CD8-positive, alpha-beta memory T cell (primary cell): ENCODE data around the gene VPS13A. TPM values are rescaled to one million over a fixed set of nuclear protein-coding genes. Genes with fewer than 3 reads are reported as not detected.

Source experiments
- CTCF ChIA-PET: fragments of 350-600 bp; sonication (Branson Sonifier 250); formaldehyde crosslinking; loops from one replicate; lab custom pipeline; 2021; ENCODE audit warnings: antibody characterized with exemption; lab: Charles Lee
- POLR2A ChIA-PET: fragments of 350-600 bp; sonication (Branson Sonifier 250); formaldehyde crosslinking; loops from one replicate; lab custom pipeline; 2021; ENCODE audit warnings: antibody characterized with exemption; lab: Charles Lee
- DNase-seq, 5 donors: peaks; one replicate each; pipeline versions ENCODE4 v3.0.0 to v3.0.0-alpha.2; 2020 to 2022; ENCODE audit warnings: mixed read lengths in 1 of 5
- H3K27ac ChIP-seq: one replicate; pipeline ENCODE4 v1.7.0; 2013; ENCODE audit warnings: low read depth, mild to moderate bottlenecking, low read length, moderate library complexity
- H3K27me3 ChIP-seq: 2 replicates; pipeline ENCODE4 v1.7.0; 2013; ENCODE audit warnings: low read length, mild to moderate bottlenecking; ENCODE audit not compliant: insufficient read depth, poor library complexity, severe bottlenecking
- H3K36me3 ChIP-seq: 2 replicates; pipeline ENCODE4 v1.7.0; 2013; ENCODE audit warnings: mild to moderate bottlenecking, low read length, moderate library complexity; ENCODE audit not compliant: insufficient read depth
- H3K4me1 ChIP-seq: 2 replicates; pipeline ENCODE4 v1.7.0; 2013; ENCODE audit warnings: mild to moderate bottlenecking, low read length, moderate library complexity; ENCODE audit not compliant: insufficient read depth
- H3K4me3 ChIP-seq: 2 replicates; pipeline ENCODE4 v1.7.0; 2013; ENCODE audit warnings: mild to moderate bottlenecking, low read length
- H3K9me3 ChIP-seq: 2 replicates; pipeline ENCODE4 v1.7.0; 2013; ENCODE audit warnings: mild to moderate bottlenecking, low read length
- H3K27ac Mint-ChIP-seq, 8 donors: one replicate each; pipeline ENCODE4 v1.8.0; 2020 to 2021; ENCODE audit warnings: mixed read lengths in 8 of 8, mild to moderate bottlenecking in 6 of 8, inconsistent platforms in 3 of 8, moderate library complexity in 3 of 8
- H3K27me3 Mint-ChIP-seq, 2 donors: one replicate each; pipeline ENCODE4 v1.8.0; 2020 to 2021; ENCODE audit warnings: mixed read lengths in 2 of 2, mild to moderate bottlenecking in 1 of 2, moderate library complexity in 1 of 2
- H3K36me3 Mint-ChIP-seq, 3 donors: one replicate each; pipeline ENCODE4 v1.8.0; 2020 to 2021; ENCODE audit warnings: mixed read lengths in 3 of 3, inconsistent platforms in 1 of 3, mild to moderate bottlenecking in 1 of 3
- H3K4me1 Mint-ChIP-seq, 3 donors: one replicate each; pipeline ENCODE4 v1.8.0; 2020 to 2021; ENCODE audit warnings: mixed read lengths in 3 of 3, inconsistent platforms in 1 of 3, mild to moderate bottlenecking in 1 of 3
- H3K4me3 Mint-ChIP-seq, 7 donors: one replicate each; pipeline ENCODE4 v1.8.0; 2020 to 2021; ENCODE audit warnings: mixed read lengths in 7 of 7, mild to moderate bottlenecking in 6 of 7, moderate library complexity in 4 of 7, inconsistent platforms in 2 of 7
- H3K9me3 Mint-ChIP-seq, 5 donors: one replicate each; pipeline ENCODE4 v1.8.0; 2020 to 2022; ENCODE audit warnings: mixed read lengths in 5 of 5, mild to moderate bottlenecking in 3 of 5, moderate library complexity in 2 of 5, inconsistent platforms in 1 of 5
- polyA plus RNA-seq: library from polyadenylated mRNA; unstranded; fragments of 300-500 nt; fragmentation: Illumina TruSeq; gene quantifications from one replicate; pipeline ENCODE4 v1.2.3, GENCODE V29; 2021
- total RNA-seq, 2 experiments: library from RNA; stranded (reverse); gene quantifications; one replicate each; pipeline ENCODE4 v1.2.3, GENCODE V29; 2021

Gene VPS13A
- total RNA-seq = 10 to 100 TPM; 29.7 to 29.8 TPM
- 4.4 TPM for polyA plus RNA-seq

GRCh38 chr9:77177143-77177893 is at the start of gene VPS13A:
Gene VPS13A, plus strand, starts transcription at chr9:77177534. Its CDS starts 171 bp downstream, at chr9:77177705.
- ChIA-PET CTCF (interaction anchor here (4.9 kb wide), 1 partner anchor 11 kb away, joined by 25 read pairs; no protein-coding TSS in a partner anchor), POLR2A (no interaction called here)
- Histone ChIP-seq H3K4me1 (peaks cover 17% of the 10 kb centered on the region), H3K9me3 (no peaks in the 10 kb centered on the region), H3K27ac (peak within 1 kb of the TSS; percentile 79), H3K36me3 (no peaks in the 10 kb centered on the region), H3K4me3 (peak within 1 kb of the TSS; percentile 76), H3K27me3 (no peaks in the 10 kb centered on the region)
- Mint-ChIP-seq H3K4me3 (peak within 1 kb of the TSS; percentile 92 to 100 (median 95)), H3K27ac (peak within 1 kb of the TSS; percentile 89 to 99 (median 95)), H3K4me1 (peaks cover 28 to 40% (median 30%) of the 10 kb centered on the region in 3 donors), H3K36me3 (peaks cover 0 to 13% (median 0%) of the 10 kb centered on the region in 3 donors), H3K9me3 (no peaks in the 10 kb centered on the region), H3K27me3 (no peaks in the 10 kb centered on the region)
- DNase-seq = peak; percentile 87 to 95 (median 92)

GRCh38 chr9:77128125-77128789 is 49.1 kb upstream of the VPS13A start:
- no peaks in the 10 kb centered on the region for H3K27me3 ChIP-seq
- CTCF ChIA-PET = no interaction called here
- H3K4me3 ChIP-seq = no peak overlapping the region
- no peaks in the 10 kb centered on the region for H3K4me1 ChIP-seq
- H3K9me3 ChIP-seq = no peaks in the 10 kb centered on the region
- no peak overlapping the region for H3K27ac ChIP-seq
- Mint-ChIP-seq H3K4me1 (no peaks in the 10 kb centered on the region), H3K27me3 (peaks cover 7 to 38% of the 10 kb centered on the region in 2 donors), H3K36me3 (peaks cover 0 to 1% (median 0%) of the 10 kb centered on the region in 3 donors), H3K4me3 (no peak overlapping the region), H3K9me3 (peaks cover 0 to 8% (median 5%) of the 10 kb centered on the region in 5 donors), H3K27ac (no peak overlapping the region)
- no peaks in the 10 kb centered on the region for H3K36me3 ChIP-seq
- no peak for DNase-seq
- POLR2A ChIA-PET = no interaction called here

- H3K36me3 Mint-ChIP-seq = peaks cover 0 to 1% (median 0%) of the 10 kb centered on the region in 3 donors
- Histone ChIP-seq H3K27ac (no peak overlapping the region), H3K4me1 (no peaks in the 10 kb centered on the region), H3K27me3 (no peaks in the 10 kb centered on the region), H3K36me3 (no peaks in the 10 kb centered on the region), H3K9me3 (no peaks in the 10 kb centered on the region), H3K4me3 (no peak overlapping the region)
- H3K27me3 Mint-ChIP-seq = peaks cover 13 to 36% of the 10 kb centered on the region in 2 donors
- POLR2A ChIA-PET = no interaction called here
- no peaks in the 10 kb centered on the region for H3K4me1 Mint-ChIP-seq
- peaks cover 0 to 6% (median 4%) of the 10 kb centered on the region in 5 donors for H3K9me3 Mint-ChIP-seq
- CTCF ChIA-PET = no interaction called here
- no peak overlapping the region for H3K4me3 Mint-ChIP-seq
- DNase-seq = no peak
- no peak overlapping the region for H3K27ac Mint-ChIP-seq
These were observed 45.9 kb upstream of the VPS13A start for GRCh38 chr9:77131399-77131798.

GRCh38 chr9:77133011-77133410 is 44.3 kb upstream of the VPS13A start:
- Histone ChIP-seq H3K27ac (no peak overlapping the region), H3K4me1 (no peaks in the 10 kb centered on the region), H3K36me3 (no peaks in the 10 kb centered on the region), H3K9me3 (no peaks in the 10 kb centered on the region), H3K4me3 (no peak overlapping the region), H3K27me3 (no peaks in the 10 kb centered on the region)
- POLR2A ChIA-PET = no interaction called here
- no peaks in the 10 kb centered on the region for H3K36me3 Mint-ChIP-seq
- H3K27me3 Mint-ChIP-seq = peaks cover 13 to 39% of the 10 kb centered on the region in 2 donors
- peaks cover 0 to 6% (median 4%) of the 10 kb centered on the region in 5 donors for H3K9me3 Mint-ChIP-seq
- no peak overlapping the region for H3K27ac Mint-ChIP-seq
- H3K4me1 Mint-ChIP-seq = no peaks in the 10 kb centered on the region
- no peak for DNase-seq
- H3K4me3 Mint-ChIP-seq = no peak overlapping the region
- CTCF ChIA-PET = no interaction called here

- Mint-ChIP-seq H3K36me3 (no peaks in the 10 kb centered on the region), H3K27ac (no peak overlapping the region), H3K4me3 (no peak overlapping the region), H3K27me3 (peaks cover 7 to 18% of the 10 kb centered on the region in 2 donors), H3K9me3 (peaks cover 0 to 1% (median 0%) of the 10 kb centered on the region in 5 donors), H3K4me1 (no peaks in the 10 kb centered on the region)
- Histone ChIP-seq H3K4me3 (no peak overlapping the region), H3K4me1 (no peaks in the 10 kb centered on the region), H3K36me3 (no peaks in the 10 kb centered on the region), H3K9me3 (no peaks in the 10 kb centered on the region), H3K27me3 (no peaks in the 10 kb centered on the region), H3K27ac (no peak overlapping the region)
- ChIA-PET POLR2A (no interaction called here), CTCF (interaction anchor here (0.9 kb wide), 1 partner anchor 9 kb away, joined by 3 read pairs; no protein-coding TSS in a partner anchor)
- no peak for DNase-seq
These were observed 35.0 kb upstream of the VPS13A start for GRCh38 chr9:77142366-77142765.

- Histone ChIP-seq H3K27ac (no peak overlapping the region), H3K4me1 (no peaks in the 10 kb centered on the region), H3K36me3 (no peaks in the 10 kb centered on the region), H3K27me3 (no peaks in the 10 kb centered on the region), H3K9me3 (no peaks in the 10 kb centered on the region), H3K4me3 (no peak overlapping the region)
- CTCF ChIA-PET = no interaction called here
- Mint-ChIP-seq H3K4me1 (no peaks in the 10 kb centered on the region), H3K36me3 (no peaks in the 10 kb centered on the region), H3K4me3 (no peak overlapping the region), H3K27me3 (peaks cover 9 to 31% of the 10 kb centered on the region in 2 donors), H3K27ac (no peak overlapping the region), H3K9me3 (no peaks in the 10 kb centered on the region)
- POLR2A ChIA-PET = no interaction called here
- DNase-seq = no peak
These were observed 27.5 kb upstream of the VPS13A start for GRCh38 chr9:77149879-77150278.

- ChIA-PET CTCF (interaction anchor here (0.7 to 1.4 kb wide), 2 partner anchors 9 to 770 kb away, joined by 5 read pairs; no protein-coding TSS in a partner anchor), POLR2A (no interaction called here)
- no peak overlapping the region for H3K4me3 Mint-ChIP-seq
- H3K4me1 ChIP-seq = no peaks in the 10 kb centered on the region
- H3K4me3 ChIP-seq = no peak overlapping the region
- H3K9me3 Mint-ChIP-seq = no peaks in the 10 kb centered on the region
- no peaks in the 10 kb centered on the region for H3K4me1 Mint-ChIP-seq
- H3K9me3 ChIP-seq = no peaks in the 10 kb centered on the region
- DNase-seq = no peak
- H3K36me3 ChIP-seq = no peaks in the 10 kb centered on the region
- peaks cover 0 to 3% (median 0%) of the 10 kb centered on the region in 3 donors for H3K36me3 Mint-ChIP-seq
- peaks cover 10 to 40% of the 10 kb centered on the region in 2 donors for H3K27me3 Mint-ChIP-seq
- H3K27me3 ChIP-seq = no peaks in the 10 kb centered on the region
- H3K27ac Mint-ChIP-seq = no peak overlapping the region
- H3K27ac ChIP-seq = no peak overlapping the region
These were observed 25.0 kb upstream of the VPS13A start for GRCh38 chr9:77152289-77152688.
